ENCODE measurements around the gene NFKB2. TPM values are rescaled to one million over a fixed set of nuclear protein-coding genes. Genes with fewer than 3 reads are reported as not detected.

The NFKB2 gene
- total RNA-seq, 1 donor = 37.6 TPM

DNA sequence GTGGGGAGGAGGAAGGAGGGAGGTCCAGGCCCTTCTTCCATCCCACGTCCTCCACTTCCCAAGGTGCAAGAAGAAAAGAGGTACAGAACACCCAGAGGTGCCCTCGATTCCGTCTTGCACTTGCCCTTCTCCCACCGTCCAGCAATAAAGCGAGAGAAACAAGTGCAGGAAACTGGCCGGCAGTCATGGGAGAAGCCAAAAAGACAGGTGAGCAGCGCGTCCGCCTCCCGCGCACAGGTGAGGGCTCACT lies 54.5 kb downstream of the NFKB2 start:
- no peak for DNase-seq (ENCODE audit: low read depth)
- H3K4me3 ChIP-seq (ENCODE audit: low read depth, low read length) = peak overlapping the region; percentile 73
- TF ChIP-seq, protein P1, sequence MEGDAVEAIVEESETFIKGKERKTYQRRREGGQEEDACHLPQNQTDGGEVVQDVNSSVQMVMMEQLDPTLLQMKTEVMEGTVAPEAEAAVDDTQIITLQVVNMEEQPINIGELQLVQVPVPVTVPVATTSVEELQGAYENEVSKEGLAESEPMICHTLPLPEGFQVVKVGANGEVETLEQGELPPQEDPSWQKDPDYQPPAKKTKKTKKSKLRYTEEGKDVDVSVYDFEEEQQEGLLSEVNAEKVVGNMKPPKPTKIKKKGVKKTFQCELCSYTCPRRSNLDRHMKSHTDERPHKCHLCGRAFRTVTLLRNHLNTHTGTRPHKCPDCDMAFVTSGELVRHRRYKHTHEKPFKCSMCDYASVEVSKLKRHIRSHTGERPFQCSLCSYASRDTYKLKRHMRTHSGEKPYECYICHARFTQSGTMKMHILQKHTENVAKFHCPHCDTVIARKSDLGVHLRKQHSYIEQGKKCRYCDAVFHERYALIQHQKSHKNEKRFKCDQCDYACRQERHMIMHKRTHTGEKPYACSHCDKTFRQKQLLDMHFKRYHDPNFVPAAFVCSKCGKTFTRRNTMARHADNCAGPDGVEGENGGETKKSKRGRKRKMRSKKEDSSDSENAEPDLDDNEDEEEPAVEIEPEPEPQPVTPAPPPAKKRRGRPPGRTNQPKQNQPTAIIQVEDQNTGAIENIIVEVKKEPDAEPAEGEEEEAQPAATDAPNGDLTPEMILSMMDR (IDR thresholded peaks at IDR 0.05; ENCODE audit: insufficient read depth, low read depth, low read length) = no peak

DNA sequence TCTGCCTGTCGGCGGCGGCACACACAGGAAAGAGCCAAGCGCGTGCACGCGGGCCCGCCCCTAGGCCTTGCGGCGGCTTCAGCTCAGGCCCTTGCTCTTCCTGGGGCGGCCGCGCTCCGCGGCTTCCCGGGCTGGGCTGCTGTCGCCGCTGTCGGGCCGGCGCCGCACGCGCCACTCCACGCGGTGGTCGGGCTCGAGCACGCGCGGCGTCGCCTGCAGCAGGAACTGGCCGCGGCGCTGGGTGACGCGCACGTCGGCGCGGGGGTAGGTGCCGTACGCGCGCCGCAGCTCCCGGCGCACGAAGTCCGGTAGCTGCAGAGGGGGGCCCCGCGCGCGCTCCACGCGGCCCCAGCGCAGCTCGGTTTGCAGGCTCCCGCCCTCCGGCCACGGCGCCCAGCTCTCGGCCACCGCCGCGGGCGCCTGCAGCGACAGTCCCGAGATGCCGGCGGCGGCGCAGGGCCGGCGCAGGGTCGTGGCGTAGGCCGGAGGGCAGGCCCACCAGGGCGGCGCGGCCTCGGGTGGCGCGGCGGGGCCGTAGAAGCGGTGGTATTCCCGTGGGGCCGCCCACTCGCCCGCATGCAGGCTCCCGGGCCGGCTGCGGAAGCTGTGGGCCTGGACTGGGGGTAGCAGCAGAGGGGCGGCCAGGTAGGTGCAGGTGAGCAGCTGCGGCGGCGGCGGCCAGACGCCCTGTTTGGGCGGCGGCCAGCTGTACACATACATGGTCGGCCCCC lies 55.0 kb downstream of the NFKB2 start:
- peak; percentile 61 for DNase-seq (ENCODE audit: low read depth)
- TF ChIP-seq, protein P1 (IDR thresholded peaks at IDR 0.05; ENCODE audit: insufficient read depth, low read depth, low read length) = no peak
- peak overlapping the region; percentile 73 for H3K4me3 ChIP-seq (ENCODE audit: low read depth, low read length)

DNA sequence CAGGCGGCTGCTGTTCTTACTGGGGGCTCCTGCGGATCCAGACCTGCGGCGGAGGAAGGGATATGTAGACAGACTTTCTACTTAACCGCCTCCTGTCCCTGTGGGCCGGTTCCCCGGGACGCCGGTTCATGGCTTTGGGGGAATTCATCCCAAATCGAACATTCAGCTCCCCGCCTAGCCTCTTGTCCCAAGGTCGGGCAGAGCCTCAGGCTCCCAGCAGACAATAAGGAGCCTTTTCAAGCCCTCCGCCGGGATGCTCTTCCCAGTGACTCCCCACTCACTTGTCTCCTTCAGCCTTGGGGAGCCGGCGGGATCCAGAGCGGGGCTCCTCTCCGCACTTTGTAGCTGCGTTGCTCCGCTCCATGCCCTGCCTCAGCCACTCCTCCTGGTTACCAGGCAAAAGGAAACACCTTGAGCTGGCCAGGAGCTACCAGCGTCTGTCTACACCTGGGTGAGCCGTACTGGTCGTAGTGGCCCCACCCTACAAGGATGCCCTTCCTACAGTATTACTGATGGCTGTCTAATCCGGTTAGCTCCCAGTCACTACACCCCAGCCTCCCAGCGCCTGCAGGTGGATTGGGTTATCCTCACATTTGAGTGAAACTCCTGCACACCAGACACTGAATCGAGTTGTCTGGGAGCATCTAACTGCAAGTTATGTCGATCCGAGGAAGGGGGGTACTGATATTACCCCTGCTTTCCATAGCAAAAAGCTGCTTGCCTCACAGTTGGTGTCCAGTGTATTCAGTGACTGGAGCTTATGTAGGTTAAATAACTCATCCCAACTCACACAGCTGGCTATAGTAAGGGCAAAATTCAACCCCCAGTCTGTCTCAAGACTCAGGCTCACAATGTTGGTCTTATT lies 55.8 kb downstream of the NFKB2 start, which contains the start of gene C10orf95:
Gene C10orf95, minus strand, starts transcription at position 439 of the 865 bp plus-strand sequence. CDS start 450 bp downstream, outside the sequence.
- no peak for DNase-seq (ENCODE audit: low read depth)
- TF ChIP-seq, protein P1 (IDR thresholded peaks at IDR 0.05; ENCODE audit: insufficient read depth, low read depth, low read length) = no peak

More for the DNA sequence above, 55.8 kb downstream of the NFKB2 start, which contains the start of gene C10orf95:
- H3K4me3 ChIP-seq (ENCODE audit: low read depth, low read length) = peak within 1 kb of the TSS; percentile 73

Small RNA genes within 50 kb of the gene (small RNA-seq; reads per million reads assigned to genes)
- gene MIR146B = 331 reads per million, percentile 98 among the genes with 10 or more reads in this experiment

Other genes with a start within 250 kb of the NFKB2 start
- gene NOLC1, start 243.3 kb upstream of the NFKB2 start, total RNA-seq = 22.2 and 30.7 TPM in 2 replicates
- 0.32 and 0.86 TPM in 2 replicates for gene ELOVL3, start 169.4 kb upstream of the NFKB2 start, total RNA-seq
- under 0.01 TPM in 1 of 2 replicates, not detected in the other for gene PITX3, start 154.2 kb upstream of the NFKB2 start, total RNA-seq
- gene GBF1, start 150.2 kb upstream of the NFKB2 start, total RNA-seq = 48.3 and 58.3 TPM in 2 replicates
- 1.6 and 2.2 TPM in 2 replicates for gene PSD, start 23.1 kb downstream of the NFKB2 start, total RNA-seq
- 4.3 and 8.4 TPM in 2 replicates for gene FBXL15, start 25.1 kb downstream of the NFKB2 start, total RNA-seq
- 51.0 and 54.8 TPM in 2 replicates for gene CUEDC2, start 36.9 kb downstream of the NFKB2 start, total RNA-seq
- not detected in 2 replicates for gene C10orf95, start 55.8 kb downstream of the NFKB2 start, total RNA-seq
- 130 and 142 TPM in 2 replicates for gene ACTR1A, start 107.0 kb downstream of the NFKB2 start, total RNA-seq
- gene SUFU, start 108.3 kb downstream of the NFKB2 start, total RNA-seq = 2.3 and 3.9 TPM in 2 replicates
- 116 and 119 TPM in 2 replicates for gene TRIM8, start 248.8 kb downstream of the NFKB2 start, total RNA-seq